ENCODE measurements around the gene MBNL2. TPM values are rescaled to one million over a fixed set of nuclear protein-coding genes. Genes with fewer than 3 reads are reported as not detected.
A peak's percentile ranks its signal among the peaks of the same experiment; 100 is the strongest.

The MBNL2 gene
- polyA plus RNA-seq, 1 experiment = 44.0 TPM

GRCh38 chr13:97423300-97424045 lies 201.3 kb downstream of the MBNL2 start:
- H3K9me3 ChIP-seq (ENCODE audit: control insufficient read depth, insufficient read depth, low read length) = no peaks in the 10 kb centered on the region
- POLR2A ChIA-PET = no interaction called here
- TF ChIP-seq, protein P1, sequence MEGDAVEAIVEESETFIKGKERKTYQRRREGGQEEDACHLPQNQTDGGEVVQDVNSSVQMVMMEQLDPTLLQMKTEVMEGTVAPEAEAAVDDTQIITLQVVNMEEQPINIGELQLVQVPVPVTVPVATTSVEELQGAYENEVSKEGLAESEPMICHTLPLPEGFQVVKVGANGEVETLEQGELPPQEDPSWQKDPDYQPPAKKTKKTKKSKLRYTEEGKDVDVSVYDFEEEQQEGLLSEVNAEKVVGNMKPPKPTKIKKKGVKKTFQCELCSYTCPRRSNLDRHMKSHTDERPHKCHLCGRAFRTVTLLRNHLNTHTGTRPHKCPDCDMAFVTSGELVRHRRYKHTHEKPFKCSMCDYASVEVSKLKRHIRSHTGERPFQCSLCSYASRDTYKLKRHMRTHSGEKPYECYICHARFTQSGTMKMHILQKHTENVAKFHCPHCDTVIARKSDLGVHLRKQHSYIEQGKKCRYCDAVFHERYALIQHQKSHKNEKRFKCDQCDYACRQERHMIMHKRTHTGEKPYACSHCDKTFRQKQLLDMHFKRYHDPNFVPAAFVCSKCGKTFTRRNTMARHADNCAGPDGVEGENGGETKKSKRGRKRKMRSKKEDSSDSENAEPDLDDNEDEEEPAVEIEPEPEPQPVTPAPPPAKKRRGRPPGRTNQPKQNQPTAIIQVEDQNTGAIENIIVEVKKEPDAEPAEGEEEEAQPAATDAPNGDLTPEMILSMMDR (IDR thresholded peaks at IDR 0.05; ENCODE audit: low read depth, low read length) = no peak
- DNase-seq (ENCODE audit: low read depth, low spot score) = no peak
- CTCF ChIA-PET = interaction anchor here (0.6 kb wide), 1 partner anchor 431 kb away, joined by 3 read pairs; no protein-coding TSS in a partner anchor
- H3K27me3 ChIP-seq (ENCODE audit: control insufficient read depth, insufficient read depth, low read length) = peaks cover 3% of the 10 kb centered on the region
- H3K27ac ChIP-seq (ENCODE audit: low read depth, low read length) = no peak overlapping the region
- H3K4me3 ChIP-seq (ENCODE audit: low read depth, low read length) = no peak overlapping the region

DNA sequence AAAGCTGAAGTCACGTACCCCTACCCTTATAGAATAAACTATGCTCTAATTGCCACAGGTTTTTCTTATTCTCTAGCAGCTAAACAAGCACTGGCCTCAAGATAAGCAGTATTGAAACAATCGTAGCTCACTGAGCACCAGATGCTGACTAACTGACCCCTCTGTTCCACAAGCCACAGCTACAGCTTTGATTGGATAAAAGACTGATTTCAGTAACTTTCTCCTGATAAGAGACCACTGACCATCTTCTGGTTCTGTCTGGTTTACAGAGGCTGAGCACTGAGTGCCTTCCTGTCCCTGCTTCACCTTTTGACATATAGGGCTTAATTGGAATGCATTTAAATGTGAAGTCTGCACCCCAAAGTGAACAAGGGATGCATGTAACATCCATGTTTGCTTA lies 203.5 kb downstream of the MBNL2 start:
- ChIA-PET CTCF (no interaction called here), POLR2A (no interaction called here)
- DNase-seq (ENCODE audit: low read depth, low spot score) = no peak
- TF ChIP-seq, protein P1 (IDR thresholded peaks at IDR 0.05; ENCODE audit: low read depth, low read length) = no peak
- no peak overlapping the region for H3K27ac ChIP-seq (ENCODE audit: low read depth, low read length)
- H3K27me3 ChIP-seq (ENCODE audit: control insufficient read depth, insufficient read depth, low read length) = no peaks in the 10 kb centered on the region
- no peaks in the 10 kb centered on the region for H3K9me3 ChIP-seq (ENCODE audit: control insufficient read depth, insufficient read depth, low read length)
- no peak overlapping the region for H3K4me3 ChIP-seq (ENCODE audit: low read depth, low read length)

DNA sequence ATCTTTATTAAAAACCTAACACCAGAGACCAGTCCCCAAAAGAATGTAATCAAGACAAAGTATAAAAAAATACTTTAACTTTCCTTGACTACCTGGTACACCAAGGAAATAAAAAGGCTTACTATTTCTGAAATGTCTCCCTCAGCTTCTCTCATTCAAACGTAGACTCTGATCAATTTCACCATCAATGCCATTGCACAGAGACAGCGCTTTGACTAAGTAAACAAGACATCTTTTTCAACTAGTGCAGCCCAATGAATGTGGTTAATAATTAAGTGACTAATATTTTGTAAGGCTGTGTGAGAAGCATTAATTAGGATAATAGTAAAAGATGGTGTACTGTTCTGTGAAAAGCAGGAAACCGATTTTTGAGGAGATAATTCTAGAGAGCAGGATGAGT lies 204.6 kb downstream of the MBNL2 start:
- Histone ChIP-seq H3K4me3 (ENCODE audit: low read depth, low read length) (no peak overlapping the region), H3K9me3 (ENCODE audit: control insufficient read depth, insufficient read depth, low read length) (no peaks in the 10 kb centered on the region), H3K27ac (ENCODE audit: low read depth, low read length) (no peak overlapping the region), H3K27me3 (ENCODE audit: control insufficient read depth, insufficient read depth, low read length) (no peaks in the 10 kb centered on the region)
- ChIA-PET POLR2A (no interaction called here), CTCF (no interaction called here)
- TF ChIP-seq, protein P1 (IDR thresholded peaks at IDR 0.05; ENCODE audit: low read depth, low read length) = no peak
- no peak for DNase-seq (ENCODE audit: low read depth, low spot score)

DNA sequence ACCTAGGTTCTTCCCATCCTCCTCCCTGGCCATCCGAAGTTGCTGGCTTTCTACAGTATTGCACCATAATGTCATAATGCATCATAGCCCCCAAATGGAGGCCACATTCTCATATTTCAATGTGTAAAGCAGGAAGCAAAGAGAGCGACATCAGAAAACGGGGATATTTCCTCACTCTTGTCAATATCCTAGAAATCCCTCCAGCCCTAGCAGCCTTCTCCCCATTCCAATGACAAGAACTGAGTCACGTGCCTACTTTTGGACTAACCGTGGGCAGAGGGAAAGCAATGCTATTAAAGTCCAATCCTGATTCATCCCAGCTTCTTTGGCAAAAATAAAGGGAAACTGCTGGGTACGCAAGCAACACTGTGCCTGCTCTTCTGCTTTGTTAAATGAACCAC lies 207.5 kb downstream of the MBNL2 start:
- Histone ChIP-seq H3K4me3 (ENCODE audit: low read depth, low read length) (peak overlapping the region; percentile 50), H3K27ac (ENCODE audit: low read depth, low read length) (no peak overlapping the region), H3K9me3 (ENCODE audit: control insufficient read depth, insufficient read depth, low read length) (no peaks in the 10 kb centered on the region), H3K27me3 (ENCODE audit: control insufficient read depth, insufficient read depth, low read length) (no peaks in the 10 kb centered on the region)
- TF ChIP-seq, protein P1 (IDR thresholded peaks at IDR 0.05; ENCODE audit: low read depth, low read length) = no peak
- CTCF ChIA-PET = interaction anchor here (1.0 to 2.4 kb wide), 2 partner anchors 145 to 412 kb away, joined by 5 to 8 read pairs; no protein-coding TSS in a partner anchor
- POLR2A ChIA-PET = no interaction called here
- DNase-seq (ENCODE audit: low read depth, low spot score) = no peak

- CTCF ChIA-PET = interaction anchor here (1.0 to 3.3 kb wide), 2 partner anchors 320 to 412 kb away, joined by 5 to 21 read pairs; no protein-coding TSS in a partner anchor
- POLR2A ChIA-PET = no interaction called here
- Histone ChIP-seq H3K27ac (ENCODE audit: low read depth, low read length) (no peak overlapping the region), H3K27me3 (ENCODE audit: control insufficient read depth, insufficient read depth, low read length) (no peaks in the 10 kb centered on the region), H3K4me3 (ENCODE audit: low read depth, low read length) (no peak overlapping the region), H3K9me3 (ENCODE audit: control insufficient read depth, insufficient read depth, low read length) (no peaks in the 10 kb centered on the region)
- DNase-seq (ENCODE audit: low read depth, low spot score) = no peak
- TF ChIP-seq, protein P1 (IDR thresholded peaks at IDR 0.05; ENCODE audit: low read depth, low read length) = no peak
Measured at GRCh38 chr13:97430296-97430695, 208.2 kb downstream of the MBNL2 start.
